ENCODE measurements around the gene RNF213.
"Not testable (repeated sequence)": the region's sequence is repeated elsewhere in the genome, so short reads cannot be mapped to it uniquely, and the experiment has no call there.

The RNF213 gene

GRCh38 chr17:80312621-80313135, 52.0 kb downstream of the RNF213 start:
- Histone ChIP-seq H3K27ac (ENCODE audit: extremely low read depth, low read depth, low read length) (no peak overlapping the region), H3K36me3 (ENCODE audit: control insufficient read depth in 2 of 2, insufficient read depth in 1 of 2, low read length in 2 of 2) (peaks cover 14 to 79% of the 10 kb centered on the region in 2 experiments; a peak in 2 of 3 replicates), H3K9me3 (ENCODE audit: control insufficient read depth, insufficient read depth, low read depth, low read length) (no peaks in the 10 kb centered on the region), H3K4me3 (ENCODE audit: low read depth, low read length) (no peak overlapping the region), H3K4me1 (ENCODE audit: control insufficient read depth, insufficient read depth, low read length) (peaks cover 2% of the 10 kb centered on the region; the same call in 1 of the 2 replicates)
- TF ChIP-seq ZNF426 (tag by site-specific recombination; IDR thresholded peaks at IDR 0.05): no peak
- TF ChIP-seq, protein P1, sequence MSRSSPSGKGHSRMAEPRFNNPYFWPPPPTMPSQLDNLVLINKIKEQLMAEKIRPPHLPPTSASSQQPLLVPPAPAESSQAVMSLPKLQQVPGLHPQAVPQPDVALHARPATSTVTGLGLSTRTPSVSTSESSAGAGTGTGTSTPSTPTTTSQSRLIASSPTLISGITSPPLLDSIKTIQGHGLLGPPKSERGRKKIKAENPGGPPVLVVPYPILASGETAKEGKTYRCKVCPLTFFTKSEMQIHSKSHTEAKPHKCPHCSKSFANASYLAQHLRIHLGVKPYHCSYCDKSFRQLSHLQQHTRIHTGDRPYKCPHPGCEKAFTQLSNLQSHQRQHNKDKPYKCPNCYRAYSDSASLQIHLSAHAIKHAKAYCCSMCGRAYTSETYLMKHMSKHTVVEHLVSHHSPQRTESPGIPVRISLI (tag by site-specific recombination; IDR thresholded peaks at IDR 0.05): no peak
- ChIA-PET CTCF (no interaction called here), POLR2A (no interaction called here)

DNA sequence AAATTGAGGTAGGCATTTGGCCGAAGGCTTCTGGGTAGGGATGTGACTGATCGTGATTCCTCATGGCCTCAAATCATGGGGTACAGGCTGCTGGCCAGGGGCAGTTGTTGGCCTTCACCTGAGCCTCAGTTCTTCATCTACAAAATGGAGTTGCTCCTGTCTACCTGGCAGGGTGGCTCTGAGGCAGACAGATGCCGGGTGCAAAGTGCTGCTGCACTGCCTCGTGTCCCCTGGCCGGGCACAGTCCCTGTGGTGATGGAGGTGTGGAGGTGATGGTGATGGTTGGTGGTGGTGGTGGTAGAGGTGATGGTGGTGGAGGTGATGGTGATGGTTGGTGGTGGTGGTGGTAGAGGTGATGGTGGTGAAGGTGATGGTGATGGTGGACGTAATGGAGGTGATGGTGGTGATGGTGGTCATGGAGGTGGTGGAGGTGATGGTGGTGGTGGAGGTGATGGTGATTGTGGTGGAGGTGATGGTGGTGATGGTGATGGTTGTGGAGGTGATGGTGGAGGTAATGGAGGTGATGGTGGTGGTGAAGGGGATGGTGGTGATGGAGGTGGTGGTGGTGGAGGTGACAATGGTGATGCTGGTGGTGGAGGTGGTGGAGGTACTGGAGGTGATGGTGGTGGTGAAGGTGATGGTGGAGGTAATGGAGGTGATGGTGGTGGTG, 52.6 kb downstream of the RNF213 start:
- Histone ChIP-seq H3K4me3 (ENCODE audit: low read depth, low read length) (no peak overlapping the region), H3K4me1 (ENCODE audit: control insufficient read depth, insufficient read depth, low read length) (peaks cover 2% of the 10 kb centered on the region; the same call in 1 of the 2 replicates), H3K27ac (ENCODE audit: extremely low read depth, low read depth, low read length) (no peak overlapping the region), H3K9me3 (ENCODE audit: control insufficient read depth, insufficient read depth, low read depth, low read length) (no peaks in the 10 kb centered on the region), H3K36me3 (ENCODE audit: control insufficient read depth in 2 of 2, insufficient read depth in 1 of 2, low read length in 2 of 2) (peaks cover 14 to 80% of the 10 kb centered on the region in 2 experiments)
- CTCF ChIA-PET: no interaction called here
- no peak for TF ChIP-seq SCRT2 (tag by site-specific recombination; IDR thresholded peaks at IDR 0.05)
- no peak for TF ChIP-seq OVOL3 (tag by site-specific recombination; IDR thresholded peaks at IDR 0.05)
- no peak for TF ChIP-seq ZNF354C (tag by site-specific recombination; IDR thresholded peaks at IDR 0.05; ENCODE audit: borderline replicate concordance, low read depth)
- POLR2A ChIA-PET: no interaction called here

- CTCF ChIA-PET; POLR2A ChIA-PET; H3K27ac ChIP-seq (ENCODE audit: extremely low read depth, low read depth, low read length); H3K4me3 ChIP-seq (ENCODE audit: low read depth, low read length); H3K4me1 ChIP-seq (ENCODE audit: control insufficient read depth, insufficient read depth, low read length); H3K9me3 ChIP-seq (ENCODE audit: control insufficient read depth, insufficient read depth, low read depth, low read length): not testable (repeated sequence)
- peaks cover 14 to 78% of the 10 kb centered on the region in 2 experiments for H3K36me3 ChIP-seq (ENCODE audit: control insufficient read depth in 2 of 2, insufficient read depth in 1 of 2, low read length in 2 of 2)
Measured at GRCh38 chr17:80313946-80314345, 53.3 kb downstream of the RNF213 start.

GRCh38 chr17:80315517-80316182, 55.0 kb downstream of the RNF213 start:
- Histone ChIP-seq H3K4me3 (ENCODE audit: low read depth, low read length) (no peak overlapping the region), H3K9me3 (ENCODE audit: control insufficient read depth, insufficient read depth, low read depth, low read length) (no peaks in the 10 kb centered on the region), H3K36me3 (ENCODE audit: control insufficient read depth in 2 of 2, insufficient read depth in 1 of 2, low read length in 2 of 2) (peaks cover 15 to 78% of the 10 kb centered on the region in 2 experiments), H3K4me1 (ENCODE audit: control insufficient read depth, insufficient read depth, low read length) (no peaks in the 10 kb centered on the region), H3K27ac (ENCODE audit: extremely low read depth, low read depth, low read length) (no peak overlapping the region)
- CTCF ChIA-PET: interaction anchor here (0.7 kb wide), 2 partner anchors 56 to 419 kb away, joined by 3 read pairs; no protein-coding TSS in a partner anchor
- TF ChIP-seq, protein P2, sequence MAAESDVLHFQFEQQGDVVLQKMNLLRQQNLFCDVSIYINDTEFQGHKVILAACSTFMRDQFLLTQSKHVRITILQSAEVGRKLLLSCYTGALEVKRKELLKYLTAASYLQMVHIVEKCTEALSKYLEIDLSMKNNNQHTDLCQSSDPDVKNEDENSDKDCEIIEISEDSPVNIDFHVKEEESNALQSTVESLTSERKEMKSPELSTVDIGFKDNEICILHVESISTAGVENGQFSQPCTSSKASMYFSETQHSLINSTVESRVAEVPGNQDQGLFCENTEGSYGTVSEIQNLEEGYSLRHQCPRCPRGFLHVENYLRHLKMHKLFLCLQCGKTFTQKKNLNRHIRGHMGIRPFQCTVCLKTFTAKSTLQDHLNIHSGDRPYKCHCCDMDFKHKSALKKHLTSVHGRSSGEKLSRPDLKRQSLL (tag by site-specific recombination; IDR thresholded peaks at IDR 0.05): peak; percentile 78; the same call in 1 of the 2 replicates
- no peak for TF ChIP-seq ZNF558 (tag by site-specific recombination; IDR thresholded peaks at IDR 0.05)
- TF ChIP-seq ZSCAN5A (tag by site-specific recombination; IDR thresholded peaks at IDR 0.05): peak; percentile 60; the same call in 1 of the 2 replicates
- 0 out of 2 replicates have a peak, but pooled peaks have one; percentile 19 for TF ChIP-seq ZNF76 (tag by site-specific recombination; IDR thresholded peaks at IDR 0.05; ENCODE audit: borderline replicate concordance, low read depth)
- TF ChIP-seq KLF1 (tag by site-specific recombination; IDR thresholded peaks at IDR 0.05): no peak
- POLR2A ChIA-PET: no interaction called here

Data from HEK293 (cell line).